CD4-positive, alpha-beta T cell treated with Interleukin-15 for 4 hours (primary cell): ENCODE measurements around the gene MS4A4A.

Source experiments
- DNase-seq: peaks from one replicate; pipeline ENCODE4 v3.0.0-alpha.2; 2020; ENCODE audit warnings: low spot score

The MS4A4A gene

GRCh38 chr11:60348116-60348515, 67.7 kb downstream of the MS4A4A start:
- no peak for DNase-seq

- DNase-seq, result no peak
These were observed 69.5 kb downstream of the MS4A4A start for GRCh38 chr11:60349990-60350389.

GRCh38 chr11:60357771-60358170, 77.3 kb downstream of the MS4A4A start:
- no peak for DNase-seq
